B cell (primary cell): Measurements from ENCODE around the gene OR5AK2. TPM values are rescaled to one million over a fixed set of nuclear protein-coding genes. Genes with fewer than 3 reads are reported as not detected.

Source experiments
- ATAC-seq: fragments of 200-7000 bp; cut with Tn5 transposase; one replicate; pipeline ENCODE4 v1.10.0; 2021; ENCODE audit warnings: low read depth, mild to moderate bottlenecking, moderate number of reproducible peaks, moderate library complexity
- CTCF ChIA-PET: fragments of 350-600 bp; sonication (Branson Sonifier 250); formaldehyde crosslinking; loops from one replicate; lab custom pipeline; 2021; ENCODE audit warnings: antibody characterized with exemption, inconsistent platforms; lab: Charles Lee
- POLR2A ChIA-PET: fragments of 350-600 bp; sonication (Branson Sonifier 250); formaldehyde crosslinking; loops from one replicate; lab custom pipeline; 2021; ENCODE audit warnings: antibody characterized with exemption; lab: Charles Lee
- DNase-seq: peaks from one replicate; pipeline ENCODE4 v3.0.0; 2013
- H2AFZ ChIP-seq: 2 replicates; pipeline ENCODE4 v1.6.1; 2012; ENCODE audit warnings: mild to moderate bottlenecking, low read depth, low read length; ENCODE audit not compliant: insufficient read depth, poor library complexity, severe bottlenecking
- H3K27ac ChIP-seq, 2 donors: 1 replicate in 1 of 2; 2 replicates in 1 of 2; pipeline ENCODE4 v1.5.1; 2012 to 2013; ENCODE audit warnings: low read length in 2 of 2, mild to moderate bottlenecking in 2 of 2, moderate library complexity in 1 of 2
- H3K27me3 ChIP-seq, 4 experiments: fragments of 200-600 bp in 1 of 4; sonication (generic) in 1 of 4; replicated peaks in 1 of 4; 1 replicate in 2 of 4; 2 replicates in 2 of 4; pipeline versions ENCODE4 v1.6.1 to v1.7.0; 2013 to 2016; ENCODE audit warnings: low read length in 3 of 4, mild to moderate bottlenecking in 2 of 4, mixed read lengths in 1 of 4, moderate library complexity in 1 of 4; ENCODE audit not compliant: insufficient read depth in 4 of 4, control insufficient read depth in 3 of 4; ENCODE audit errors: control extremely low read depth in 1 of 4
- H3K36me3 ChIP-seq, 2 experiments: replicated peaks in 1 of 2; 1 replicate in 1 of 2; 2 replicates in 1 of 2; pipeline versions ENCODE4 v1.6.1 to v1.7.1; 2013; ENCODE audit warnings: low read length in 1 of 2; ENCODE audit not compliant: insufficient read depth in 2 of 2, control insufficient read depth in 1 of 2; ENCODE audit errors: control extremely low read depth in 1 of 2, extremely low read depth in 1 of 2
- H3K4me1 ChIP-seq, 2 donors: fragments of 200-600 bp in 1 of 2; sonication (generic) in 1 of 2; 1 replicate in 1 of 2; 2 replicates in 1 of 2; pipeline versions ENCODE4 v1.5.1 to v1.6.1; 2013 to 2017; ENCODE audit warnings: low read length in 2 of 2; ENCODE audit not compliant: control insufficient read depth in 2 of 2, insufficient read depth in 2 of 2
- H3K4me2 ChIP-seq: replicated peaks from 2 replicates; pipeline ENCODE3; 2012; ENCODE audit warnings: mild to moderate bottlenecking, low read depth, low read length; ENCODE audit not compliant: poor library complexity, severe bottlenecking
- H3K4me3 ChIP-seq, 5 experiments: fragments of 200-600 bp in 1 of 5; sonication (generic) in 1 of 5; 1 replicate in 3 of 5; 2 replicates in 2 of 5; pipeline versions ENCODE4 v1.5.1 to v1.7.0; 2011 to 2016; ENCODE audit warnings: low read length in 4 of 5, mild to moderate bottlenecking in 4 of 5, low read depth in 2 of 5, control low read depth in 1 of 5, moderate library complexity in 1 of 5; ENCODE audit not compliant: insufficient read depth in 1 of 5; ENCODE audit errors: control extremely low read depth in 1 of 5, extremely low read depth in 1 of 5
- H3K79me2 ChIP-seq: fragments of 200-600 bp; sonication (generic); one replicate; pipeline ENCODE4 v1.6.0; 2016; ENCODE audit warnings: low read length; ENCODE audit not compliant: control insufficient read depth, insufficient read depth
- H3K9ac ChIP-seq: fragments of 200-600 bp; sonication (generic); 2 replicates; pipeline ENCODE4 v1.6.1; 2017; ENCODE audit warnings: mild to moderate bottlenecking, low read length, moderate library complexity
- H3K9me3 ChIP-seq, 3 donors: one replicate each; pipeline versions ENCODE4 v1.6.1 to v1.7.1; 2013; ENCODE audit warnings: low read length in 2 of 3; ENCODE audit not compliant: control insufficient read depth in 2 of 3, insufficient read depth in 1 of 3; ENCODE audit errors: control extremely low read depth in 1 of 3
- H4K20me1 ChIP-seq: 2 replicates; pipeline ENCODE4 v1.6.0; 2012; ENCODE audit warnings: mild to moderate bottlenecking, low read length; ENCODE audit not compliant: insufficient read depth, control insufficient read depth, poor library complexity, severe bottlenecking
- H3K27ac Mint-ChIP-seq: one replicate; pipeline ENCODE4 v1.8.0; 2021; ENCODE audit warnings: mixed read lengths
- H3K27me3 Mint-ChIP-seq: one replicate; pipeline ENCODE4 v1.8.0; 2021; ENCODE audit warnings: mixed read lengths
- H3K4me1 Mint-ChIP-seq: one replicate; pipeline ENCODE4 v1.8.0; 2021; ENCODE audit warnings: mixed read lengths
- H3K4me3 Mint-ChIP-seq: one replicate; pipeline ENCODE4 v1.8.0; 2021; ENCODE audit warnings: mixed read lengths
- H3K9me3 Mint-ChIP-seq: one replicate; pipeline ENCODE4 v1.8.0; 2022; ENCODE audit warnings: mixed read lengths; ENCODE audit not compliant: insufficient read depth
- CTCF ChIP-seq: fragments of 200-600 bp; IDR thresholded peaks from one replicate; pipeline ENCODE4 v1.8.0; 2022; ENCODE audit warnings: antibody characterized with exemption, mild to moderate bottlenecking
- EZH2 ChIP-seq: IDR thresholded peaks from 2 replicates; pipeline ENCODE4 v1.6.1; 2012; ENCODE audit warnings: borderline replicate concordance, low read depth, mild to moderate bottlenecking, moderate library complexity, low read length; ENCODE audit not compliant: insufficient read depth, poor library complexity, severe bottlenecking
- WGBS: methylation state at CpG from one replicate; pipeline ENCODE4 v1.1.5; 2013; ENCODE audit warnings: missing lambda C conversion rate; ENCODE audit not compliant: insufficient coverage; 5-methylcytosine and 5-hydroxymethylcytosine counted together
- intact Hi-C: fragments of 100-400 bp; cut with micrococcal nuclease; formaldehyde crosslinking; loops from one replicate; pipeline ENCODE4 v1.10.0; 2022
- polyA plus RNA-seq: library from polyadenylated mRNA; depleted of rRNA; stranded (reverse); fragments of >200 nt; gene quantifications from 2 replicates; pipeline ENCODE4 v1.2.3, GENCODE V29; 2012
- total RNA-seq, 2 donors: library from RNA; stranded (reverse); fragments of 120-200 nt in 1 of 2; gene quantifications; 1 replicate in 1 of 2; 2 replicates in 1 of 2; pipeline versions ENCODE4 v1.2.3 to v1.2.4, GENCODE V29; 2013 to 2022

Gene OR5AK2
- total and polyA plus RNA-seq, 2 donors (not counting 1 experiment from before 2014, with no cell fraction given), result not detected

- ATAC-seq (no peak), DNase-seq (no peak)
- Histone ChIP-seq H3K79me2 (no peaks in the 10 kb centered on the region), H3K4me3 (no peak overlapping the region), H3K27me3 (no peaks in the 10 kb centered on the region), H3K9me3 (peaks cover 0 to 15% (median 8%) of the 10 kb centered on the region in 3 donors), H3K36me3 (no peaks in the 10 kb centered on the region), H3K27ac (no peak overlapping the region), H3K4me2 (no peak overlapping the region), H2AFZ (no peak overlapping the region), H4K20me1 (no peaks in the 10 kb centered on the region), H3K9ac (no peak overlapping the region), H3K4me1 (no peaks in the 10 kb centered on the region)
- H3K4me1 Mint-ChIP-seq, result no peaks in the 10 kb centered on the region
- ChIA-PET CTCF (no interaction called here), POLR2A (no interaction called here)
- no peaks in the 10 kb centered on the region for H3K27me3 Mint-ChIP-seq
- H3K4me3 Mint-ChIP-seq, result no peak overlapping the region
- intact Hi-C loops, result no loop called here
- H3K9me3 Mint-ChIP-seq, result peaks cover 13% of the 10 kb centered on the region
- TF ChIP-seq EZH2 (no peak), CTCF (no peak)
- WGBS, result no CpG with 5 or more reads among the region's 2 CpGs
- no peak overlapping the region for H3K27ac Mint-ChIP-seq
These were observed 2.0 kb downstream of the OR5AK2 start for GRCh38 chr11:56990702-56991101.

- peaks cover 0 to 15% (median 8%) of the 10 kb centered on the region in 3 donors for H3K9me3 ChIP-seq
- no peaks in the 10 kb centered on the region for H3K4me1 ChIP-seq
- DNase-seq (no peak), ATAC-seq (no peak)
- no peak overlapping the region for H3K27ac ChIP-seq
- H3K9ac ChIP-seq, result no peak overlapping the region
- H3K79me2 ChIP-seq, result no peaks in the 10 kb centered on the region
- CTCF ChIA-PET, result no interaction called here
- H2AFZ ChIP-seq, result no peak overlapping the region
- no peak overlapping the region for H3K4me3 Mint-ChIP-seq
- H3K4me1 Mint-ChIP-seq, result no peaks in the 10 kb centered on the region
- POLR2A ChIA-PET, result no interaction called here
- TF ChIP-seq EZH2 (no peak), CTCF (no peak)
- no peak overlapping the region for H3K27ac Mint-ChIP-seq
- H3K9me3 Mint-ChIP-seq, result peaks cover 19% of the 10 kb centered on the region
- no peaks in the 10 kb centered on the region for H3K27me3 ChIP-seq
- no peak overlapping the region for H3K4me2 ChIP-seq
- H3K27me3 Mint-ChIP-seq, result no peaks in the 10 kb centered on the region
- H4K20me1 ChIP-seq, result no peaks in the 10 kb centered on the region
- H3K36me3 ChIP-seq, result no peaks in the 10 kb centered on the region
- H3K4me3 ChIP-seq, result no peak overlapping the region
- intact Hi-C loops, result no loop called here
These were observed 5.8 kb downstream of the OR5AK2 start for GRCh38 chr11:56994532-56994931.
